Thyroid gland (tissue), 4 donors: ENCODE results near the gene ADAMTS16. TPM values are rescaled to one million over a fixed set of nuclear protein-coding genes. Genes with fewer than 3 reads are reported as not detected.

Experiments used
- DNase-seq, 2 donors: peaks; one replicate each; pipeline ENCODE4 v3.0.0-alpha.2; 2019
- H3K27ac ChIP-seq, 3 donors: fragments of 200-600 bp; sonication (generic); 1 replicate in 2 of 3; 2 replicates in 1 of 3; pipeline ENCODE4 v1.5.1; 2016 to 2019; ENCODE audit warnings: mild to moderate bottlenecking in 1 of 3, moderate library complexity in 1 of 3
- H3K27me3 ChIP-seq: fragments of 200-600 bp; sonication (generic); one replicate; pipeline ENCODE4 v1.5.1; 2019
- H3K36me3 ChIP-seq, 2 donors: fragments of 200-600 bp; sonication (generic); one replicate each; pipeline ENCODE4 v1.5.1; 2016 to 2019
- H3K4me1 ChIP-seq, 2 donors: fragments of 200-600 bp; sonication (generic); one replicate each; pipeline ENCODE4 v1.5.1; 2017 to 2019
- H3K4me3 ChIP-seq, 3 donors: fragments of 200-600 bp; sonication (generic); replicated peaks in 1 of 3; 1 replicate in 2 of 3; 2 replicates in 1 of 3; pipeline ENCODE4 v1.5.1; 2016; ENCODE audit warnings: mild to moderate bottlenecking in 1 of 3
- H3K9me3 ChIP-seq: fragments of 200-600 bp; sonication (generic); one replicate; pipeline ENCODE4 v1.5.1; 2017
- CTCF ChIP-seq, 6 experiments: fragments of 200-600 bp in 3 of 6; fragments of 450-650 bp in 3 of 6; sonication (generic) in 3 of 6; IDR thresholded peaks; one replicate each; pipeline ENCODE4 v1.5.1; 2016 to 2019; ENCODE audit warnings: antibody characterized with exemption in 6 of 6, mild to moderate bottlenecking in 2 of 6, inconsistent platforms in 1 of 6, moderate library complexity in 1 of 6
- POLR2A ChIP-seq, 2 donors: fragments of 450-650 bp; IDR thresholded peaks; one replicate each; pipeline ENCODE4 v1.6.1; 2017; ENCODE audit warnings: antibody characterized with exemption in 2 of 2, mild to moderate bottlenecking in 2 of 2, moderate library complexity in 1 of 2
- WGBS, 2 donors: methylation state at CpG; one replicate each; pipeline ENCODE4 v1.1.5; 2017; 5-methylcytosine and 5-hydroxymethylcytosine counted together
- intact Hi-C: fragments of 100-400 bp; cut with DNase I; formaldehyde crosslinking; loops from one replicate; pipeline ENCODE4 v1.15.1; 2023
- total RNA-seq, 4 donors: library from RNA; depleted of rRNA; stranded (reverse); fragments of >200 nt; gene quantifications; one replicate each; pipeline ENCODE4 v1.2.3, GENCODE V29; 2016

The ADAMTS16 gene
- total RNA-seq, 4 donors from 2014 or later = 0.11 to 1.0 (median 0.16) TPM

- 50 to 55% methylated on average over 5 of the region's 5 CpGs for WGBS, 2 donors
- no peaks in the 10 kb centered on the region for H3K9me3 ChIP-seq
- TF ChIP-seq CTCF (IDR thresholded peaks at IDR 0.05) (no peak), POLR2A (IDR thresholded peaks at IDR 0.05) (no peak)
- H3K27ac ChIP-seq = no peak overlapping the region
- intact Hi-C loops = no loop called here
- no peak overlapping the region for H3K4me3 ChIP-seq
- no peaks in the 10 kb centered on the region for H3K27me3 ChIP-seq
- H3K4me1 ChIP-seq = no peaks in the 10 kb centered on the region
- peak in 1 of 2 donors; percentile 5 for DNase-seq
- H3K36me3 ChIP-seq = no peaks in the 10 kb centered on the region
Observed at GRCh38 chr5:5164163-5164562, 24.0 kb downstream of the ADAMTS16 start.

GRCh38 chr5:5165541-5166002 is 25.4 kb downstream of the ADAMTS16 start:
- Histone ChIP-seq H3K27ac (no peak overlapping the region), H3K9me3 (no peaks in the 10 kb centered on the region), H3K27me3 (no peaks in the 10 kb centered on the region), H3K36me3 (no peaks in the 10 kb centered on the region), H3K4me3 (no peak overlapping the region), H3K4me1 (no peaks in the 10 kb centered on the region)
- TF ChIP-seq POLR2A (IDR thresholded peaks at IDR 0.05) (no peak), CTCF (IDR thresholded peaks at IDR 0.05) (no peak)
- DNase-seq = no peak
- 88% methylated on average over 9 of the region's 9 CpGs for WGBS, 2 donors
- intact Hi-C loops = no loop called here

- no peaks in the 10 kb centered on the region for H3K36me3 ChIP-seq
- intact Hi-C loops = no loop called here
- H3K27ac ChIP-seq = no peak overlapping the region
- no peaks in the 10 kb centered on the region for H3K4me1 ChIP-seq
- H3K27me3 ChIP-seq = no peaks in the 10 kb centered on the region
- H3K9me3 ChIP-seq = no peaks in the 10 kb centered on the region
- no peak overlapping the region for H3K4me3 ChIP-seq
- TF ChIP-seq POLR2A (IDR thresholded peaks at IDR 0.05) (no peak), CTCF (IDR thresholded peaks at IDR 0.05) (no peak)
- 90 to 93% methylated on average over 8 of the region's 8 CpGs for WGBS, 2 donors
- no peak for DNase-seq
Observed at GRCh38 chr5:5169466-5169865, 29.3 kb downstream of the ADAMTS16 start.

- Histone ChIP-seq H3K27me3 (no peaks in the 10 kb centered on the region), H3K9me3 (no peaks in the 10 kb centered on the region), H3K27ac (no peak overlapping the region), H3K36me3 (no peaks in the 10 kb centered on the region), H3K4me1 (no peaks in the 10 kb centered on the region), H3K4me3 (no peak overlapping the region)
- TF ChIP-seq POLR2A (IDR thresholded peaks at IDR 0.05) = no peak
- no peak for TF ChIP-seq CTCF (IDR thresholded peaks at IDR 0.05)
- intact Hi-C loops = no loop called here
- 72 to 82% methylated on average over 4 of the region's 4 CpGs for WGBS, 2 donors
- DNase-seq = no peak
Observed at GRCh38 chr5:5178136-5178535, 38.0 kb downstream of the ADAMTS16 start.

GRCh38 chr5:5178580-5178979 is 38.5 kb downstream of the ADAMTS16 start:
- 89 to 90% methylated on average over 2 of the region's 2 CpGs for WGBS, 2 donors
- H3K9me3 ChIP-seq = no peaks in the 10 kb centered on the region
- no peak for TF ChIP-seq CTCF (IDR thresholded peaks at IDR 0.05)
- TF ChIP-seq POLR2A (IDR thresholded peaks at IDR 0.05) = no peak
- intact Hi-C loops = no loop called here
- no peaks in the 10 kb centered on the region for H3K4me1 ChIP-seq
- H3K4me3 ChIP-seq = no peak overlapping the region
- H3K27me3 ChIP-seq = no peaks in the 10 kb centered on the region
- H3K36me3 ChIP-seq = no peaks in the 10 kb centered on the region
- no peak overlapping the region for H3K27ac ChIP-seq
- DNase-seq = no peak
